ENCODE data around the gene TIPIN.

Gene TIPIN

GRCh38 chr15:66296186-66296585 lies 60.3 kb downstream of the TIPIN start:
- DNase-seq: no peak

- peak; percentile 8 for DNase-seq
Observed at GRCh38 chr15:66294932-66295235, 61.6 kb downstream of the TIPIN start.

DNA sequence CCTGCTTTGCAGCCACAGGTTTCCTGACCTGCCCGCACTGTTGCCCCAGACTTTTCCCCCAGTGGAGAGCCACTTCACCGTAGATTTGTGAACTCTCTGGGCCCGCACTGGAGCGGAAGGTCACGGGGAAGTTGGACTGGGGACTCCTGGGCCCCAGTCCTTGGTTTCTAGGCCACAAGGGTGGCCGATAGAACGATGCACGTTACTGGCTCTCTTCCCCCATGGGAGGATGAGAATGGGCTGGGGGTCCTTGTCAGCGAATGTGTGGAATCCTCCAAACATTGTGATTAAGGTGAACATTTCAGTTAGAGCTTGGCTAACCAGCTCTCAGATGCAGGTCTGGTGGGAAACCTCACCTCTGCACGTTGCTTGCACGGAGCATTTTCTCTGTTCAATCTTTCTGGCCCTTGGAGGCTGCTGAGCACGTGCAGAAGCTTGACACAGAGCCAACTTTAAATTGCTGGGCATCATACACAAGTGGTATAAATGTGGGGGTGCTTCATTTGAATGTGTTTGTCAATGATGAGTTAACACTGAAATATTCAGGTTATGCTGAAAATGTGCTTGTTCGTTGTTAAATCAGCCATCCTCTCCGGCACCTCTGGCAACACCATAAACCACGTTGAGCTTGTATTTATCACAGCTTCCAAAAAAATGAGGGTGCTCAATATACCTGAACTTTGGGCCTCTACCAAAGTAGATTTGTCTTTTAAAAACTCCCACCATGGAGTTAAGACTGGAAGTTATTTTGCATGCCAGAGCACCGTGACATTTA lies 62.1 kb downstream of the TIPIN start:
- DNase-seq: no peak

DNA sequence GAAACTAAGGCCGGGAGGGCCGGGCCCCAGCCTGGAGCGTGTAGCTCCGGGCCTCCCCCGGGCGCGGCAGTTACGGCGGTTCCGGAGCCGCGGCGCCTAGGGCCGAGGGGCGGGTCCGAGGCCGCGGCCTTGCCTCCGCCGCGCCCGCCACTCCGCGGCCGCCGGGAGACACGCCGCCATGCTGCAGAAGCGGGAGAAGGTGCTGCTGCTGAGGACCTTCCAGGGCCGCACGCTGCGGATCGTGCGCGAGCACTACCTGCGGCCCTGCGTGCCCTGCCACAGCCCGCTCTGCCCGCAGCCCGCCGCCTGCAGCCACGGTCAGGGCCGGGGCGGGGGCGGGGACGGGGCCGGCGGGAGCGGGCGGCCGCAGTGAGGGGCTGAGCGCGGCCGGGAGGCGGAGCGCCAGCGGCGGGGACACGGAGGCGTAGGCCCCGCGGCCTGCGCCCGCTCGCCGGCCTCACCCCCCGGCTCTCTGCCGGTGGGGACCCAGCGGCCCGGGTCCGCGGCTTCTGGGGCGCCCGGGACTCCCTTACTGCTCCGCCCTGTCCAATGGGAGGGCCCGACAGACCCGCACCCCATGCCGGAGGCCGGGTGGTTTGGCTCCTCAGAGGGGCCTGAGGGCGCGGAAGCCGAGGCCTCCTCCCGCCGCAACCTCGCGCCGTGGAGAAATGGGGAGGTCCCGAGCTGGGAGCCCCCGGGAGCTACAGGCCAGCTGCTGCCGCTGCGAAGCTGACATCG lies 62.9 kb downstream of the TIPIN start, which contains the start of gene DIS3L:
Gene DIS3L, plus strand, starts transcription at position 150 of the 738 bp plus-strand sequence. Its CDS starts 29 bp downstream, at position 179.
- DNase-seq: peak; percentile 88

DNA sequence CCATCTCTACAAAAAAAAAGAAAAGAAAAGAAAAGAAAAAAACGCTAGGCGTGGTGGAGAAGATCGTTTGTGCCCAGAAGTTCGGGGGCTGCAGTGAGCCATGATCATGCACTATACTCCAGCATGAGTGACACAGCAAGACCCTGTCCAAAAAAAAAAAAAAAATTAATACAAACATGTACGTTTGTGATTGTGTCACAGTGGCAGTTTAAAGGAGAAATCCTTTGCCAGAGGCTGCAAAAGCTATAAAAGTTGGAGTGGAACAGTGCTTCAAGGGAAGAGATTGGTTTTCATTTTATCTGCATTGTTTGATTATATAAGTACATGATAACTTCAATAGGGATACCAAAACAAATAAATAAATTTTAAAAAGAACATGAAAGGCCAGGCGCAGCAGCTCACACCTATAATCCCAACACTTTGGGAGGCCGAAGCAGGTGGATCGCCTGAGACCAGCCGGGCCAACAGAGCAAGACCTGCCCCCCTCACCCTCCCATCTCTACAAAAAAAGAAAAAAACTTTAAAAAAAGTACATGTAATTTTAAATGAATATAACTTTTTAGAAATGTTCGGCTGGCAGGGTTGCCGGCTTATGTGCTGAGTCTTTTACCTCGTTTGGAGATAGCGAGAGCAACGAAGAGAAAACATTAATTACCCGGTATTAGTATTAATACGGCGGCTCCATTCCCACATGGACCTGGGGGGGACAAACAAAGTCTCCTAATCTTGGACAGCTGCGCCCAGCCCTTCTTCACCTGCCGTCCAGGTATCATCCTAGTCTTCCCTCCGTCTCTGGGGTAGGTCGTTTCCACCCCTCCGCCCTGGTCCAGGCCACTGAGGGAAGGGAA lies 63.7 kb downstream of the TIPIN start:
- peak; percentile 75 for DNase-seq

DNA sequence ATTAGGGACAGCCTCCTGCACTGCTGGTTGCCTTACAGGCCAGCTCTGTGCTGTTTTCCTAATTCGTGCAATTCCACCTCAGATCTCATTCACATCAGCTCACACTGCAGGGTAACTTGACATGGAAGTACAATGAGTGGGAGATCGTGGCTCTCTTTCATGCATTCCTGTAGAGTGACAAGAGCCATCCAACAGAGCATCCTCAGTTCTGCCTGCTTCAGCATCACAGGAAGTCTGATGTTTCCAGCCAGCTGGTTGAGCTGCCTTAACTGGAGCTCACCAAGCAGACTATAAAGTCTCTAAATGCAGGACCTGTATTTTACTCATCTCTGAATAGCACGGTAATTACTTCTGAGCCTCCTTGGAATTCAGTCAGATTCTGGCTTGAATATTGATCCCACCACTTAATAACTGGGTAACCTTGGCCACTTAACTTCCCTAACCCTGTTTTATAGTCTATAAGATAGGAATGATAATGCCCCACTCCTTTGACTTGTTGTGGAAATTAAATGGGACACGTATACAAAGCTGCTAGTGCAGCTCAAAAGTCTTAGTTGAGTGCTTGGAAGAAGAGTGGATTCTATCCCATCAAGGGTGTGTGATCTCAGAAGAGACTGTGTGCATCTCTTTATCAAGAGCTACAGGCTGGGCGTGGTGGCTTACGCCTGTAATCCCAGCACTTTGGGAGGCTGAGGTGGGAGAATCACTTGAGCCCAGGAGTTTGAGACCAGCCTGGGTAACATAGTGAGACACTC lies 64.5 kb downstream of the TIPIN start:
- peak; percentile 12 for DNase-seq

- no peak for DNase-seq
Observed at GRCh38 chr15:66290518-66290917, 66.0 kb downstream of the TIPIN start.

DNA sequence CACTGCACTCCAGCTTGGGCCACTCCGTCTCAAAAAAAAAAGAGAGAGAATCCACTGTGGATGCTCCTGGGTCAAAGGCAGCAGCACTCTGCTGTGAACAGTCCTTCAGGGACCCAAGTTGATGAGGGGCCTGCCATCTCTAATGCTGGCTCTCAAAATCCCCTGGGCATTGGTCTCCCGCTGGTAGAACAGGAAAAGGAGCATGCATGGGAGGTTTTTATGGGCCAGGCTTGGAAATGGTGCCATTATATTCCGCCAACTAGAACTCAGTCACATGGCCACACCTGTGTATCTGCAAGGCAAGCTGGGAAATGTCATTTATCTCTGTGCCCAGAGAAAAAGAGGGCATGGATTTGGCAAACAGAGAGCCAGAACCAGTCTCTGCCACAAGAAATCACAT lies 66.5 kb downstream of the TIPIN start:
- no peak for DNase-seq

GRCh38 chr15:66288551-66289185 lies 67.8 kb downstream of the TIPIN start:
- DNase-seq: no peak

DNA sequence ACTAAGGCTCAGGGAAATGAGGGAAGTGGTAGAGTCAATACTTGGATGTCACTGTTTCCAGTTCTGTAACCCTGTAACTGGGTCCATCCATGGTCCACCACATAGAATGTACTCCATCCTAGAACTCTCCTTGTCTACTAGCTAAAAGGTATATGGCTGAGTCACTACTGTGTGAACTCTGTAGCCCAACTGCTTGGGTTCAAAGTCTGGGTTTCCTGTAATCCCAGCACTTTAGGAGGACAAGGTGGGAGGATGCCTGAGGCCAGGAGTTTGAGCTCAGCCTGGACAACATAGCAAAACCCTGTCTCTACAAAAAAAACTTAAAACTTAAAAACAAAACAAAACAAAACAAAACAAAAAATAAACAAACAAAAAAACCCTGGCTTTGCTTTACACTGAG lies 68.4 kb downstream of the TIPIN start:
- no peak for DNase-seq

DNA sequence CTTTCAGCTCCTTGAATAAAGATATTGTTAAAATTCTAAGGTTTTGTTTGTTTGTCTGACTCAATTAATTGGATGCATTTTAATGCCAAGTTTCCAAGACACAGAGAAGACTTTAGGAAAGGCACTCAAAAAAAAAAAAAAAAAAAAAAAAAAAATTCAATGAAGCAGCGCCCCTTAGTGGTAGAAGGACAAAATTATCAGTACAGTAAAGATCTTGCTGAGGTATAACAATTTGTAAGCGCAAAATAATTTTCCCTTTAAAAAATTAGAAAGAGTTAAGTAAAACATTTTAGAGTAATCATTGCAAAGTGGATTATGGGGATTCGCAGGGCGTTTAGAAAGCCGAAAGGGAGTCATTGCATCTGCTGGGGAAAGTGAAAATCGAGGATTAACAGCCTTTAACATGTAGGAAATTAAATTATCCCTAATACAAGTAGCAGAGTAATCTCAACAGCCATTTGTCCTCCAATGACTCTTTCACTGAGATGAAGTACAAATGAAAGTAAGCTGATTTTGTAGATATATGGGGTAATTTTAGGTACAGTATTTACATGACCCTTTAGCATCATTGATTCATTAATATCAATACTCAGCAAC lies 68.9 kb downstream of the TIPIN start:
- DNase-seq: peak; percentile 72
